Measurements from ENCODE around the gene PCSK4. TPM values are rescaled to one million over a fixed set of nuclear protein-coding genes. Genes with fewer than 3 reads are reported as not detected.

The PCSK4 gene
- total and polyA plus RNA-seq, 9 of the 15 experiments (the other 6 are each of a cell fraction or from before 2014, with no cell fraction given), result 0.01 to 9.1 (median 2.1) TPM; not detected in 1

DNA sequence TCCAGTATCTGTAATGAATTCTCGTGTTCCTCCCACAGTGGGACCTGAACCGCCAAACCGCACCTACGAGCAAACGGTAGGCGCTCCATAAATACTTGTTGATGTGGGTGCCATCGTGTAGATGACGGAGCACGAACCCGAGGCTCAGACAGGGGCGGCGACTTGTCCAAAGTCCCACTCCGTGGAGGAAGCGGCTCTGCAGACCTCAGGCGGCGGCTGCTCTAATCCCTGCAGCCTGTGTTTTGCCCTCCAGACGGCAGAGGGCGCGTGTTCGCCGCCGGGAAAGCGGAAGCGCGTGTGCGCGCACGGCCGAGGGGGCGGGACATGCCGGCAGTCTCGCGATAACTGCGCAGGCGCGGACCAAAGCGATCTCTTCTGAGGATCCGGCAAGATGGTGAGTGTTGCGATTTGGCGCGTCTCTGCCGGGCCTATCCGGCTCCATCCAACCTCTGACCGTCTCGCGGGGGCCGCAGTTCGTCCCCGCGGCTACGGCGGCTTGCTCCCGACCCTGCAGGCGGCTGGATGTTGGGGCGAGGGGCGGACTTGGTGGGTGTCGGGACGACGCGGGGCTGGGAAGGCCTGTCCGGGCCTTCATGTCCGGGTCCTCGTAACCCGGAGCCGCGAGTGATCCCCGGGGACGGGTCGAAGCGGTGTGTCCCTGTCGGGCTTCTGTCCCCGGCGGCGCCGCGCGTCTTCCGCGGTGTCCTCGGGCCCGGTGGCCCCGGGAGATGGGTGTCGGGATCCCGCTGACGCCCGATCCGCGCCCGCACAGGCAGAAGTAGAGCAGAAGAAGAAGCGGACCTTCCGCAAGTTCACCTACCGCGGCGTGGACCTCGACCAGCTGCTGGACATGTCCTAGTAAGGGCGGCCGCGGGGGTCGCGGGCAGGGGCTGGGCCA, 51.9 kb downstream of the PCSK4 start, which contains the start of gene RPS15 (continued):
- TF ChIP-seq TEAD1 (CRISPR knock-in tag; IDR thresholded peaks at IDR 0.05), result peak; percentile 22 to 90
- 0 out of 2 replicates have a peak, but pooled peaks have one; percentile 14 for TF ChIP-seq BMI1 (IDR thresholded peaks at IDR 0.05; ENCODE audit: low read length)
- TF ChIP-seq ATF1 (CRISPR knock-in tag; IDR thresholded peaks at IDR 0.05), result peak; percentile 37; the same call in 1 of the 2 replicates
- peak; percentile 91 for TF ChIP-seq ATF1 (tag; IDR thresholded peaks at IDR 0.05)
- TF ChIP-seq, protein P1, sequence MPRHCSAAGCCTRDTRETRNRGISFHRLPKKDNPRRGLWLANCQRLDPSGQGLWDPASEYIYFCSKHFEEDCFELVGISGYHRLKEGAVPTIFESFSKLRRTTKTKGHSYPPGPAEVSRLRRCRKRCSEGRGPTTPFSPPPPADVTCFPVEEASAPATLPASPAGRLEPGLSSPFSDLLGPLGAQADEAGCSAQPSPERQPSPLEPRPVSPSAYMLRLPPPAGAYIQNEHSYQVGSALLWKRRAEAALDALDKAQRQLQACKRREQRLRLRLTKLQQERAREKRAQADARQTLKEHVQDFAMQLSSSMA (CRISPR knock-in tag; IDR thresholded peaks at IDR 0.05), result 0 out of 2 replicates have a peak, but pooled peaks have one; percentile 22
- no peak for TF ChIP-seq ZNF324 (CRISPR knock-in tag; IDR thresholded peaks at IDR 0.05)
- TF ChIP-seq, protein P2, sequence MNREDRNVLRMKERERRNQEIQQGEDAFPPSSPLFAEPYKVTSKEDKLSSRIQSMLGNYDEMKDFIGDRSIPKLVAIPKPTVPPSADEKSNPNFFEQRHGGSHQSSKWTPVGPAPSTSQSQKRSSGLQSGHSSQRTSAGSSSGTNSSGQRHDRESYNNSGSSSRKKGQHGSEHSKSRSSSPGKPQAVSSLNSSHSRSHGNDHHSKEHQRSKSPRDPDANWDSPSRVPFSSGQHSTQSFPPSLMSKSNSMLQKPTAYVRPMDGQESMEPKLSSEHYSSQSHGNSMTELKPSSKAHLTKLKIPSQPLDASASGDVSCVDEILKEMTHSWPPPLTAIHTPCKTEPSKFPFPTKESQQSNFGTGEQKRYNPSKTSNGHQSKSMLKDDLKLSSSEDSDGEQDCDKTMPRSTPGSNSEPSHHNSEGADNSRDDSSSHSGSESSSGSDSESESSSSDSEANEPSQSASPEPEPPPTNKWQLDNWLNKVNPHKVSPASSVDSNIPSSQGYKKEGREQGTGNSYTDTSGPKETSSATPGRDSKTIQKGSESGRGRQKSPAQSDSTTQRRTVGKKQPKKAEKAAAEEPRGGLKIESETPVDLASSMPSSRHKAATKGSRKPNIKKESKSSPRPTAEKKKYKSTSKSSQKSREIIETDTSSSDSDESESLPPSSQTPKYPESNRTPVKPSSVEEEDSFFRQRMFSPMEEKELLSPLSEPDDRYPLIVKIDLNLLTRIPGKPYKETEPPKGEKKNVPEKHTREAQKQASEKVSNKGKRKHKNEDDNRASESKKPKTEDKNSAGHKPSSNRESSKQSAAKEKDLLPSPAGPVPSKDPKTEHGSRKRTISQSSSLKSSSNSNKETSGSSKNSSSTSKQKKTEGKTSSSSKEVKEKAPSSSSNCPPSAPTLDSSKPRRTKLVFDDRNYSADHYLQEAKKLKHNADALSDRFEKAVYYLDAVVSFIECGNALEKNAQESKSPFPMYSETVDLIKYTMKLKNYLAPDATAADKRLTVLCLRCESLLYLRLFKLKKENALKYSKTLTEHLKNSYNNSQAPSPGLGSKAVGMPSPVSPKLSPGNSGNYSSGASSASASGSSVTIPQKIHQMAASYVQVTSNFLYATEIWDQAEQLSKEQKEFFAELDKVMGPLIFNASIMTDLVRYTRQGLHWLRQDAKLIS (CRISPR knock-in tag; IDR thresholded peaks at IDR 0.05), result peak; percentile 90
- TF ChIP-seq, protein P3, sequence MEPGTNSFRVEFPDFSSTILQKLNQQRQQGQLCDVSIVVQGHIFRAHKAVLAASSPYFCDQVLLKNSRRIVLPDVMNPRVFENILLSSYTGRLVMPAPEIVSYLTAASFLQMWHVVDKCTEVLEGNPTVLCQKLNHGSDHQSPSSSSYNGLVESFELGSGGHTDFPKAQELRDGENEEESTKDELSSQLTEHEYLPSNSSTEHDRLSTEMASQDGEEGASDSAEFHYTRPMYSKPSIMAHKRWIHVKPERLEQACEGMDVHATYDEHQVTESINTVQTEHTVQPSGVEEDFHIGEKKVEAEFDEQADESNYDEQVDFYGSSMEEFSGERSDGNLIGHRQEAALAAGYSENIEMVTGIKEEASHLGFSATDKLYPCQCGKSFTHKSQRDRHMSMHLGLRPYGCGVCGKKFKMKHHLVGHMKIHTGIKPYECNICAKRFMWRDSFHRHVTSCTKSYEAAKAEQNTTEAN (CRISPR knock-in tag; IDR thresholded peaks at IDR 0.05), result peak; percentile 79; the same call in 1 of the 2 replicates
- TF ChIP-seq GTF2E2 (tag; IDR thresholded peaks at IDR 0.05), result peak; percentile 94; the same call in 1 of the 2 replicates
- TF ChIP-seq RAD21 (CRISPR knock-in tag; conservative IDR thresholded peaks at IDR 0.05 in 1 of 2, IDR thresholded peaks at IDR 0.05 in 1 of 2), result peak in 1 of 2 experiments; percentile 39; a peak in 2 of 4 replicates
- TF ChIP-seq ZNF184 (CRISPR knock-in tag; IDR thresholded peaks at IDR 0.05), result no peak
- peak; percentile 80 for TF ChIP-seq ZKSCAN8 (CRISPR knock-in tag; IDR thresholded peaks at IDR 0.05)
- TF ChIP-seq ZBED1 (IDR thresholded peaks at IDR 0.05), result peak; percentile 66; the same call in 1 of the 2 replicates
- no peak for TF ChIP-seq XRCC3 (IDR thresholded peaks at IDR 0.05)
- TF ChIP-seq NRF1 (conservative IDR thresholded peaks at IDR 0.05 in 1 of 2, IDR thresholded peaks at IDR 0.05 in 1 of 2), result peak; percentile 88 to 91
- TF ChIP-seq LARP7 (IDR thresholded peaks at IDR 0.05), result peak; percentile 75; the same call in 1 of the 2 replicates
- TF ChIP-seq ZNF212 (CRISPR knock-in tag; IDR thresholded peaks at IDR 0.05), result peak; percentile 67; the same call in 1 of the 2 replicates
- TF ChIP-seq PCBP1 (IDR thresholded peaks at IDR 0.05; ENCODE audit: low read depth, low read length, poor library complexity, severe bottlenecking), result peak; percentile 83
- TF ChIP-seq ZNF561 (CRISPR knock-in tag; conservative IDR thresholded peaks at IDR 0.05), result no peak
- TF ChIP-seq CTBP1 (IDR thresholded peaks at IDR 0.05; ENCODE audit: borderline replicate concordance), result peak; percentile 93
- TF ChIP-seq ESRRA (IDR thresholded peaks at IDR 0.05; ENCODE audit: borderline replicate concordance, low read depth), result peak; percentile 73; the same call in 1 of the 2 replicates
- peak; percentile 98 for TF ChIP-seq GABPB1 (CRISPR knock-in tag; IDR thresholded peaks at IDR 0.05)
- TF ChIP-seq MTF1 (CRISPR knock-in tag; IDR thresholded peaks at IDR 0.05; ENCODE audit: borderline replicate concordance), result no peak
- 0 out of 2 replicates have a peak, but pooled peaks have one; percentile 42 for TF ChIP-seq ZNF165 (CRISPR knock-in tag; IDR thresholded peaks at IDR 0.05; ENCODE audit: borderline replicate concordance)
